ENCODE measurements around the gene VDAC1.
"Not testable (repeated sequence)": the region's sequence is repeated elsewhere in the genome, so short reads cannot be mapped to it uniquely, and the experiment has no call there.

- not testable (repeated sequence) for TF ChIP-seq POLR2A (IDR thresholded peaks at IDR 0.05)
- TF ChIP-seq, protein P1, sequence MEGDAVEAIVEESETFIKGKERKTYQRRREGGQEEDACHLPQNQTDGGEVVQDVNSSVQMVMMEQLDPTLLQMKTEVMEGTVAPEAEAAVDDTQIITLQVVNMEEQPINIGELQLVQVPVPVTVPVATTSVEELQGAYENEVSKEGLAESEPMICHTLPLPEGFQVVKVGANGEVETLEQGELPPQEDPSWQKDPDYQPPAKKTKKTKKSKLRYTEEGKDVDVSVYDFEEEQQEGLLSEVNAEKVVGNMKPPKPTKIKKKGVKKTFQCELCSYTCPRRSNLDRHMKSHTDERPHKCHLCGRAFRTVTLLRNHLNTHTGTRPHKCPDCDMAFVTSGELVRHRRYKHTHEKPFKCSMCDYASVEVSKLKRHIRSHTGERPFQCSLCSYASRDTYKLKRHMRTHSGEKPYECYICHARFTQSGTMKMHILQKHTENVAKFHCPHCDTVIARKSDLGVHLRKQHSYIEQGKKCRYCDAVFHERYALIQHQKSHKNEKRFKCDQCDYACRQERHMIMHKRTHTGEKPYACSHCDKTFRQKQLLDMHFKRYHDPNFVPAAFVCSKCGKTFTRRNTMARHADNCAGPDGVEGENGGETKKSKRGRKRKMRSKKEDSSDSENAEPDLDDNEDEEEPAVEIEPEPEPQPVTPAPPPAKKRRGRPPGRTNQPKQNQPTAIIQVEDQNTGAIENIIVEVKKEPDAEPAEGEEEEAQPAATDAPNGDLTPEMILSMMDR (IDR thresholded peaks at IDR 0.05), result not testable (repeated sequence)
Observed at GRCh38 chr5:133956196-133956595, 48.6 kb downstream of the VDAC1 start.
